T-helper 1 cell treated with Interleukin-12 subunit alpha and Interleukin-12 subunit beta and Interleukin-4 antibody, amounts not matched to agents 30 μg/mL and 1 μg/mL, for 36 hours (primary cell): Measurements from ENCODE around the gene NBPF15.
"Not testable (repeated sequence)": the region's sequence is repeated elsewhere in the genome, so short reads cannot be mapped to it uniquely, and the experiment has no call there.

ENCODE experiments used
- H3K27ac Mint-ChIP-seq: one replicate; pipeline ENCODE4 v1.8.0; 2021; ENCODE audit warnings: mild to moderate bottlenecking, mixed read lengths
- H3K27me3 Mint-ChIP-seq: one replicate; pipeline ENCODE4 v1.8.0; 2021; ENCODE audit warnings: low read depth, mixed read lengths
- H3K36me3 Mint-ChIP-seq: one replicate; pipeline ENCODE4 v1.8.0; 2021; ENCODE audit warnings: low read depth, mixed read lengths
- H3K4me1 Mint-ChIP-seq: one replicate; pipeline ENCODE4 v1.8.0; 2021; ENCODE audit warnings: low read depth, mixed read lengths
- H3K4me3 Mint-ChIP-seq: one replicate; pipeline ENCODE4 v1.8.0; 2021; ENCODE audit warnings: mild to moderate bottlenecking, moderate library complexity, mixed read lengths
- H3K9me3 Mint-ChIP-seq: one replicate; pipeline ENCODE4 v1.8.0; 2021; ENCODE audit warnings: mixed read lengths

The NBPF15 gene

GRCh38 chr1:144461136-144461759 is at the start of gene NBPF15:
Gene NBPF15 (minus strand): TSS chr1:144461669. CDS start chr1:144440003, 21,666 bp downstream.
- Mint-ChIP-seq H3K27ac (peak within 1 kb of the TSS; percentile 93), H3K4me3 (peak within 1 kb of the TSS; percentile 97)
- H3K36me3 Mint-ChIP-seq, H3K4me1 Mint-ChIP-seq, H3K9me3 Mint-ChIP-seq, H3K27me3 Mint-ChIP-seq: not testable (repeated sequence)

GRCh38 chr1:144496429-144496828 is 35.0 kb upstream of the NBPF15 start:
- H3K27ac Mint-ChIP-seq, H3K27me3 Mint-ChIP-seq, H3K4me3 Mint-ChIP-seq, H3K9me3 Mint-ChIP-seq, H3K36me3 Mint-ChIP-seq, H3K4me1 Mint-ChIP-seq: not testable (repeated sequence)

GRCh38 chr1:144494130-144494529 is 32.7 kb upstream of the NBPF15 start:
- H3K4me3 Mint-ChIP-seq, H3K4me1 Mint-ChIP-seq, H3K27ac Mint-ChIP-seq, H3K36me3 Mint-ChIP-seq, H3K27me3 Mint-ChIP-seq, H3K9me3 Mint-ChIP-seq: not testable (repeated sequence)

- not testable (repeated sequence) for H3K27me3 Mint-ChIP-seq, H3K9me3 Mint-ChIP-seq, H3K4me3 Mint-ChIP-seq, H3K4me1 Mint-ChIP-seq, H3K36me3 Mint-ChIP-seq, H3K27ac Mint-ChIP-seq
Observed at GRCh38 chr1:144490394-144490793, 28.9 kb upstream of the NBPF15 start.

- H3K36me3 Mint-ChIP-seq, H3K27ac Mint-ChIP-seq, H3K4me3 Mint-ChIP-seq, H3K9me3 Mint-ChIP-seq, H3K4me1 Mint-ChIP-seq, H3K27me3 Mint-ChIP-seq: not testable (repeated sequence)
Observed at GRCh38 chr1:144487002-144487401, 25.5 kb upstream of the NBPF15 start.

GRCh38 chr1:144485048-144485993 is 23.9 kb upstream of the NBPF15 start:
- H3K4me3 Mint-ChIP-seq, H3K4me1 Mint-ChIP-seq, H3K9me3 Mint-ChIP-seq, H3K27ac Mint-ChIP-seq, H3K36me3 Mint-ChIP-seq, H3K27me3 Mint-ChIP-seq: not testable (repeated sequence)

- not testable (repeated sequence) for H3K36me3 Mint-ChIP-seq, H3K4me3 Mint-ChIP-seq, H3K9me3 Mint-ChIP-seq, H3K27ac Mint-ChIP-seq, H3K4me1 Mint-ChIP-seq, H3K27me3 Mint-ChIP-seq
Observed at GRCh38 chr1:144473897-144474296, 12.4 kb upstream of the NBPF15 start.

- H3K36me3 Mint-ChIP-seq, H3K27ac Mint-ChIP-seq, H3K9me3 Mint-ChIP-seq: not testable (repeated sequence)
Observed at GRCh38 chr1:144471434-144471833, 10.0 kb upstream of the NBPF15 start.

GRCh38 chr1:144461778-144462177 is 309 bp upstream of the NBPF15 start:
- H3K4me3 Mint-ChIP-seq, H3K4me1 Mint-ChIP-seq, H3K27me3 Mint-ChIP-seq, H3K9me3 Mint-ChIP-seq, H3K36me3 Mint-ChIP-seq, H3K27ac Mint-ChIP-seq: not testable (repeated sequence)

More at GRCh38 chr1:144471434-144471833, 10.0 kb upstream of the NBPF15 start:
- not testable (repeated sequence) for H3K27me3 Mint-ChIP-seq, H3K4me3 Mint-ChIP-seq, H3K4me1 Mint-ChIP-seq

- H3K27ac Mint-ChIP-seq, H3K27me3 Mint-ChIP-seq, H3K4me1 Mint-ChIP-seq, H3K36me3 Mint-ChIP-seq, H3K9me3 Mint-ChIP-seq: not testable (repeated sequence)
- peak overlapping the region; percentile 72 for H3K4me3 Mint-ChIP-seq
Observed at GRCh38 chr1:144460686-144461085, 783 bp downstream of the NBPF15 start.

GRCh38 chr1:144442402-144442801 is 19.1 kb downstream of the NBPF15 start:
- H3K36me3 Mint-ChIP-seq, H3K4me1 Mint-ChIP-seq, H3K27me3 Mint-ChIP-seq, H3K27ac Mint-ChIP-seq, H3K9me3 Mint-ChIP-seq, H3K4me3 Mint-ChIP-seq: not testable (repeated sequence)

- H3K4me1 Mint-ChIP-seq, H3K27me3 Mint-ChIP-seq, H3K9me3 Mint-ChIP-seq, H3K27ac Mint-ChIP-seq, H3K36me3 Mint-ChIP-seq, H3K4me3 Mint-ChIP-seq: not testable (repeated sequence)
Observed at GRCh38 chr1:144439737-144440136, 21.7 kb downstream of the NBPF15 start.

GRCh38 chr1:144418891-144419694 is 42.4 kb downstream of the NBPF15 start:
- not testable (repeated sequence) for H3K27me3 Mint-ChIP-seq, H3K9me3 Mint-ChIP-seq, H3K4me1 Mint-ChIP-seq
- Mint-ChIP-seq H3K27ac (peak overlapping the region; percentile 81), H3K36me3 (peaks cover 12% of the 10 kb centered on the region), H3K4me3 (peak overlapping the region; percentile 87)

GRCh38 chr1:144413404-144414118 is 47.9 kb downstream of the NBPF15 start:
- H3K9me3 Mint-ChIP-seq, H3K4me1 Mint-ChIP-seq, H3K36me3 Mint-ChIP-seq, H3K27me3 Mint-ChIP-seq: not testable (repeated sequence)
- peak overlapping the region; percentile 98 for H3K4me3 Mint-ChIP-seq
- H3K27ac Mint-ChIP-seq: peak overlapping the region; percentile 98
